Measurements from ENCODE around the gene ITGB5.

DNA sequence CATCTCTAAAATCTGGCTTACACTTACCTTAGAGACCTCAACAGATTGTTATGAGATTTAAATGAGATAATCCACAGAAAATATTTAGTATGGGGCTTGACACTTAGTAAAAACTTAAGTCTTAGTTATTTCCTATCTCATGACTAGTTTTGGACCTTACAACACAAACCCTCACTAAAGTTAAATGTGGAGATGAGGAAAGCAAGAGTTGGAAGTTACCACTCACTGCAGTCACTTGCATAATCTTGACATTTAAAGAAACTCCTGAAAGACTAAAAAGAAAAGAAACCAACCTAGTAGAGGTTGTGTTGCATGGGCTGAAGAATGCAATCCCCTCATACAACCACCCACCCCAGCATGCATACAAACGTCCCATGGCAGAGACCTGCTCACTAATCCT is 40.1 kb downstream of the ITGB5 start:
- TF ChIP-seq EZH2phosphoT487 (IDR thresholded peaks at IDR 0.05; ENCODE audit: insufficient read depth, low read depth) (no peak), EZH2 (IDR thresholded peaks at IDR 0.05; ENCODE audit: insufficient read depth, poor library complexity, severe bottlenecking) (no peak)
